Measurements from ENCODE around the gene R3HCC1L.

The R3HCC1L gene

DNA sequence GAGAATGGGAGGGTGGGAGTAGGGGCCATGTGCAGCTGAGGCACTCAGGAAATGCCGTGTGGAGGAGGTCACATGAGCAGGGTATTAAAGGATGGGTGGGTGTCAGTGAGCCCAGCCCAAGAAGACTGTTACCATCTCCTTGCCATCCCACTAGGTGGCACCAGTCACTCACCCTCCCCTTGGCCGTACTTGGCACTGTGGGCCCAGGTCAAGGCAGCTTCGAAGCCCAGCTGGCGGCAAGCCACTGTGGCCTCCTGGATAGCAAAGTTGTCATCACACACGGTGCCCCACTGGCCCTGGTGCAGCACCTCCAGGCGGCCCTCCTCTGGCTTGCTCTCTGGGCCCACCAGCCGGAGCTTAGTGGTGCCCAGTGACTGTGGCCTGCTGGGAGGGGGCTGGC lies 128.1 kb downstream of the R3HCC1L start:
- no peak for DNase-seq

DNA sequence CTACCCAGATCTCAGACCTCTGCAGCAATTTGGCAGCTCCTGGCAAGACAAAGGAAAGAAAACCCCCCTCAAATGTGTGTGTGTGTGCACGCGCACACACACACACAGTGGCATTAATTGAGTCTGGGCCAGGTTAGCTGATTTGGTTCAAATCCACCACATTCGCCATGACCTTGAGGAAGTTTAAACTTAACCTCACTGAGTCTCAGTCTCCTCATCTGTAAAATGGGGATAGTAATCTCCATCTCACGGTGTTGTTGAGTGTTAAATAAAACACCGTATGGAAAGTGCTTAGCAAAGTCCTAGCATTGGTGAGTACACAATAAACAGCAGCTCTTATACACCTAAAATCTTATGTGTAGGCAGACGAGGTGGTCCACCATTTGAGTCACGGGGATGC lies 128.6 kb downstream of the R3HCC1L start:
- DNase-seq = no peak

DNA sequence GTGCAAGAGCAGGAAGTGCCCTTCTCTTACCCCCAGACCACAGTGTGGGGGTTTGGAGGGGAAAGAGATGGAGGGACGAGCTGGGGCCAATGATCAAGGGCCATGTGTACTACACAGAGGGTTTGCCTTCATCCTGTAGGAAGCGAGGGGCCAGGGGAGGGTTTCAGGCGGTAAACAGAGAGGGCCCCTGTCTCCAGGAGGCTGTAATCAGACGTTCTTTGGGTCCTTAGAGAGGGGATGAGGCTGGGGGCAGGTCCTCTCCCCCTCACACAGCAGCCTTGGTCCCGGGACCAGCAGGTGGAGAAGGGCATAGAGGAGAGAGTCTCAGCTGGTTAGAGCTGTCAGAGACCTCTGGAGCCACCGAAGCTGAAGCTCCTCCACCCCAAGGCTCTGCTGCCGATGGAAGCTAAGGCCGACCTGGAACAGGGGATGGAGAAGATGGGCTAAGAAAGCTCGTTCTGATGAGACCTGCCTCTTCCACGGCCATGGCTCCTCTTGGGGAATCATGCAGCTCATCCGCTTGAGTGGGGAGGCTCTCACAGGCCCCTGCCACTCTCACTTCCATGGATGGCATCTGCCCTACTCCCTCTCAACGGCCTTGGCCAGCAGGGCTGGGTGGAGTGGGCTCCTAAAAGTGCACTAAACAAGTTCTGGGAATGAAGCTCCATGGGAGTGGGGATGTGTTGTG lies 130.1 kb downstream of the R3HCC1L start:
- no peak for DNase-seq

DNA sequence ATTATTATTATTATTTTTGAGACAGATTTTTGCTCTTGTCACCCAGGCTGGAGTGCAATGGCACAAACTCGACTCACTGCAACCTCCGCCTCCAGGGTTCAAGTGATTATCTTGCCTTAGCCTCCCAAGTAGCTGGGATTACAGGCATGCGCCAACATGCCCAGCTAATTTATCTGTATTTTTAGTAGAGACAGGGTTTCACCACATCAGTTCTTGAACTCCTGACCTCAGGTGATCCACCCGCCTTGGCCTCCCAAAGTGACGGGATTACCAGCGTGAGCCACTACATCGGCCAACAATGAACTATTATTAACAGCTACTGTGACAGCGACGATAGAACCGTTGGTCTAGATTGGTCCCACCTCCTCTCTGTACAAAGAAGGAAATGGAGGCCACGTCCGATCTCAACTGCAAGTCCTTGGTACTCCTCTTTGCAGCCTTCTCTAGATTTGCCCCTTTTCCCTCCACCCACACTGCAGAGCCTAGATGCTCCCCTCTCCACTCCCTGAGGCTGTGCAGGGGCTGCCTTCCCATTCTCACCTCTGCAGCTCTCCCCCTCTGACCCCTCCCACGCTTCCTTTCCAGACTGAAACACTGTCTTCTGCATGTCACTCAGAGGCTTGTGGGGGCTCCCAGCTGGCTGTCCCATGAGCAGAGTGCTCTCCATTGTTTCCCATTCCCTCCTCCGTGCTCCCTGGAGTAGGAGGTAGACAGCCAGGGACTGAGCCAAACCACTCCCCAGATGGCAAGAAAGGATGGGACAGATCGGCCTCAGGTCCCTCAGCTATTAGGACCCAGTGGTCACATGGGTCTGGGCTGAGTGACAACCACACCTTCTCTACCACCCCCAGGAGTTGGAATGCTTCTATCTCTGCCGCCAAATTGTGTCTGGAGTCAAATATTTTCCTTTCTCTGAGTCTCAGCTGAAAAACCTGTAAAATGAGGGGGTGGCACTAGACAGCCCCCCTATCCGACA lies 131.2 kb downstream of the R3HCC1L start:
- DNase-seq = no peak

DNA sequence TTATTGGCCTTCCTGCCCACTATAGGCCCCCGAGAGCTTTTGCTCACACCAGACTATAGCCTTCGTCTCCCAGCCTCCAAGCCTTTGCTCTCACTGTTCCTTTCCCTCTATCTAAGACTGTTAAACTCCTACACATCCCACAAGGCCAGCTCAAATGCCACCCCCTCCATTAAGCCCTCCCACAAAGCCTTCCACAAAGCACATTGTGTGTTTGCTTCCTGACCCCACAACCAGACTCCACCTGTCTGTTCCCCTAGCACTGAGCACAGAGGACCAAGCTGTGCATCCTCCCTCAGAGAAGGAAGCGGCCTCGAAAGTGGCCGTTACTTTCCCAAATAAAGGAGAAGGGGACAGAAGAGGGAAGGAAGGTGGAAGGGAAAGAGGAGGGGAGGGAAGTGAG lies 132.2 kb downstream of the R3HCC1L start:
- DNase-seq = no peak

DNA sequence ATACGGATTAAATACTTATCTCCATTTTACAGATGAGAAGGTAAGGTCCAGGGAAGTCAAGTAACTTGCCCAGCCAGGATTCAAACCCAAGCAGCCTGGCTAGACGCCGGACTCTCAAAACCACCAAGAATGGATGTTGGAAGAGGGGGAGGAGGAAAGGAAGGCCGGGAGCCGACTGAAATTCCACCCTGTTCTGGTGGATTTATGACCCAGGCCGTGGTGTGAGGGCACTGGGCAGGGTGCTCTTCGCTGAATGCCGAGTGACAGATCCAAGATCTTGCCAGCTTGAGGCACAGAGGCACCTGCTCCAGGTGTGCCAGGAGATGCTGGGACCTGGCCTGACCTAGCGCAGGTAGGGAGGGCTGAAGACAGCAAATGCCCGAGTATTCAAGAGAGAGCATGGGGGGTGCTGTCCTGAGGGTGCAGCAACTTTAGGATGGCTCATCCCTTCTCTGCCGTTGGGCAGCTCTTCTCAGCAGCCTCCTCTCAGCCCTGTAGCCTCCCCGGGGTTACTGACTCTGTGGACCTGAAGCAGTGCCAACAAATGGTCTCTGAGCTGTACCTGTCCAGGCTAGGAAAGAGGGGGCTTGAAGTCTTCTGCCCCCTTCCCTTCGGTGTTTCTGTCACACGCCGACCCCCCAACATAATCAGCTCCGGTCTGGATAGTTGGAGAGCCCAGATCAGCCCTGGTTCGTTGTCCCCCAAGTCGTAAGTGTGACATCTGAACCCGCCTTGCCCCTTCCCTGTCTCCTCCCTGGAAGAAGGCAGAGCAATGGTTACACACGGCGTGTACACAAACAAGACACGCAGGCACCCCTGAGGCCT lies 132.8 kb downstream of the R3HCC1L start:
- no peak for DNase-seq

DNA sequence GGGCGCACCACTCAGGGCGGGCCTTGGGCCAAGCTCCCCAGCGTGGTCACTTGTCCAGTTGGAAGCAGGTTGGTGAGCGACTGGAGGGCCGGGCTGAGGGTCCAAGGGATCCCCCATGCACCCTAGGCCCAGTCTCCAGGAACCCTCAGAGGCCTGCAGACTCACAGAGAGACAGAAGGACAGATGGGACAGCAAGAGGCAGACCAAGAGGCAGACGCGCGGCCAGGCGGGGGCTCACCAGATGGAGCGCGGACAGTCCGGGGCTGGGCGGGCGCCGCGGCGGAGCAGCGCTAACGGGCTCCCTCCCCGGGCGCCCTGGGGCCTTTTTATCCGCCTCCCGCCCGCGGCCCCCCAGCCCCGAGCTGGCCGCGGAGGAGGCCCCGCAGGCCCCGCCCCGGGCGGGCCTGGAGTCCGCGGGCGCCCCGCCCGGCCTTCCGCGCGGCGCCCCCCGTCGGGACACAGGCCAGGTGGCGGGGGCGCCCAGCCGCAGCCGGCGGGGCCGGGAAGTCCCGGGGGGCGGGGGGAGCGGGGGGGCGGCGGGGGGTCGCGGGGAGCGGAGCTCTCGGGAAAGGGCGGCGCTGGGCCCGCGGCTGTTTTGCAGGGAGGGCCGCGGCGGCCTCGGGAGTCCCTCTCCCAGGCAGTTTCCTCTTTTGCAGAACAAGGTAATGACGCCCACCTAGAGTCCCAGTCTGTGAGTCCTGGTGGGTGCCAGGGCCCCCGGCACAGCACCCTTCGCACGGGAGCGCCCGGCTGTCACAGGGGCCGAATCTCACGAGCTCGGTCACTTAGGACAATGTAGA lies 133.6 kb downstream of the R3HCC1L start, which contains the start of gene LOXL4:
Gene LOXL4 (minus strand): TSS at position 301 of the 800 bp plus-strand sequence. CDS start 5,175 bp downstream, outside the sequence.
- DNase-seq = no peak

DNA sequence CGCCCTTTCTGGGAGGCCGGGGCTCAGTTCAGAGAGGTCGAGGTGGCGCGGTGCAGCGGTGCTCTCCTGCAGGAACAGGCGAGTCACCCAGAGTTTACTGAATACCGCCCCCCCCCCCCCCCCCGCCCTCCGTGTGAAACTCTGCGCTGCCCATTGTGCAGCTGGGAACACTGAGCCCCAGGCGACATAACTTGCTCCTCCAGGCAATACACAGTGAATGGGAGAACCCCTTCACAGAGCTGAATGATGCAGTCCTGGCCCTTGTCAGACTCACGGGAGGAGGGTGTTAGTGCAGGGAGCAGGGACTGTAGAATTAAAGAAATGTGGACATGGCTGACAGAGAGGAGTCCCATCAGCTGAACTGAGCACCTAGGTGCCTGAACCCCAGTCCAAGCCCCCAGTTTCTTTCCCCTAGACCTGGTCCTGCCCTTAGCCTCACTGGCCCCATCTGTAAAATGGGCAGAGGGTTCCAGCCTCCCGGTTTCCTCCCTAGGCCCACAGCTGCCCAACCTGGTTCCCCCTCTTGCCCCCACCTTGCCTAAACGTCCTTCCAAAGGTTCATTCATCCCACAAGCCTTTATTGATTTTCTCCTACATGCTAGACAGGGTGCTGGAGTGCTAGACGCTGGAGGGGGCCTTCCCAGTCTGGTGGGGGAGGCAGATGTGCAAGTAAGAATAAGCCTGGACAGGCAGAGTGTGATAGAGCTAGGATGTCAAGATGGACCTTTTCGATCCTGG lies 134.4 kb downstream of the R3HCC1L start:
- DNase-seq = no peak

DNA sequence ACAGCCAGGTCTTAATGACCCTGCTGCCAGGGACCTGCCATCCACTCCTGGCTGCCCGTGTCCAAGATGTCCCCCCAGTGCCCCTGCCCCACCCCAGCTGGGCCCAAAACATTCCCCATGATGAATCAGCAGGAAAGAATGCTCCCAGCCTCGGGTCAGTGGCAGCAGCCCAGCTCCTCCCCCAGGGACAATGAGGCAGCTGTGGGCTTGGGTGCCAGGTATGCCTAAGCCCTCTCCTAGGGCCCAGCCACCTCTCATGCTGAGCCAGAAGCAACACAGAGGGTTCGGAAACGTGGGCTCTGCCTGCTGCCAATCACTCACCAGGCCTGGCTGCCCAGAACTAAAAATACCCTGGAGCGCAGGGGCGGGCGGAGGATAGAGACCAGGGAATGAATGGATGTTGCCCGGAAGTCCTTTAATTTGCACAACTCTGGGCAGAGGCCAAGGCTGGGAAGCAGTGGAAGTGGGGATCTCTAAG lies 135.0 kb downstream of the R3HCC1L start:
- no peak for DNase-seq

DNA sequence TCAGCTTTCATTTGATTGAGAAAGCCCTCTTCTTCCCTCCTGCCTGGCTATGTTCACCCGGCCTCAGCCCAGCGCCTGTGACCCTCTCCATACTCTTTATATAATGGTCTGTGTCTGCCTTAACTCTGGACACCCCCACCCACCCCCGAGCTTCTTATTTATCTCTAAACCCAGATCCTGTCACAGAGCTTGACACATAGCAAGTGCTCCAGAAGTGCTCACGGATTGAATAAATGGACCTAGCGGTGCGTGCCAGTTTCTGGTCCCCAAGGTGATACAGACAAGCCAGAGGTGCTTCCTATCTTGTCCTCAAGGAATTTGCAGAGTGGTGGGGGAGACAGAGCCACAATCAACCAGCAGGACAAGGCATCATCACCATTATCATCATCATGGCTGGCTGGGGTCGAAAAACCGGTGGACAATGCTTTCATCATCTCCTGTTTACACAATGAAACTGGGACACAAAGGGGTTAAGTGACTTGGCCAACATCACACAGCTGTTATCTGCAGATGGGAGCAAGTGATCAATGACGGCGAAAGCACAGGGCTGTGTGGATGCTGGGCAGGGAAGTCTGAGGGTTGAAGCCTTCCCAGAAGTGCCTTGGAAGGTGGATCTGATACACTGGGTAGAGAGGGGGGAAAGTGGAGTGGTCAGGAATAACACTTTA lies 135.8 kb downstream of the R3HCC1L start:
- DNase-seq = no peak

DNA sequence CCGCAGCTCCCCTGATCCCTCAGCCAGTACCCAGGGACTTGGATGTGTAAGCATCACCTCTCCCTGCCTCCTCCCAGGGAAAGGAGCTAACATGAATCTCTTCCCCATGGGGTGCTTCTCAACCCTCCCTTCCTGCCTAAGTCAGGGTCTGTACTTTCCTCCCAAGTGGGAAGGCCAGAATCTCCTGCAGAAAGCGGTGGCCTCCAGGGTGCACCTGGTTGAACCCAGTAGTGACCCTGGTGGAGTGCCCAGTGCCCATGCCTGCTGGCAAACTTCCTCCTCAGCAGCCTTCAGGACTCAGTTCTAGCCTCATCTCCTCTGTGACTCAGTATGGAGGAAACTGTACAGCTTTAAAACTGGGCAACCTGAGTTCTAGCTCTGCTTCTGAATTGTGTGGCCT lies 136.3 kb downstream of the R3HCC1L start:
- no peak for DNase-seq

DNA sequence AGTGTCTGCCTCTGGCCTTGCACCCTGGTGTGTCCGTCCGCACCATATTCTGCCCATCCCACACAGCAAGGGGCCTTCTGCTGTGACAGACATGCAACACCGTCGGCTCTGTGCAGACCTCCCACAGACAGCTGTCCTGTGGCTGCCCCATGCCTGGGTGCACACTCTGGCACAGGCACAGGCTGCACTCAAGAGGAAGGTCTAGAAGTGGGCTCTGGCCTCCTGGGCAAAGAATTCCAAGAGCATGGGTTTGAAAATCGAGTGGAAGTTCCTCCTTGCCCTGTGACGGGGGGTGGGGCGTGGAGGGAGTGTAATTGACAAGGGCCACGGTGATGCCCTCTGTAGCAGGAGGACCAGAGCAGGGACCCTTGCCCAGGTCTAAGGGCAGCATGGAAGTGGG lies 137.8 kb downstream of the R3HCC1L start:
- DNase-seq = no peak

DNA sequence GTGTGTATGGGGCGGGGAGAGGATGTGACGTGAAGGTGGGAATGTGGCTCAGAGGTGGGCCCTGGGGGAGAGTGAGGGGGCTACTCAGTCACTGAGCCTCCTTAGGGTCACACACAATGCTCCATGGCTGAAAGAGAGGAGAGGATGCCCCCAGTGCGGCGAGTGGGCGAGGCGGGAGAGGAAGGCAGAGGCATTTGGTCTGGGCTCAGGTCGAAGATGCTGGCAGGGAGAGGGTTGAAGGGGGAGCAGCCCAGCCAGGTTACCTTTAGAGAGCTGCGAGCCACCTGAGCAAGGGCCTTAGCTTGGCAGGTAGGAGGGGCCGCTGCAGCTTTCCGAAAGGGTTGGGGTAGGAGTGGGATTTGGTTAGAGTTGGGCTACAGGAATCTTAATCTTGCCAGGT lies 138.2 kb downstream of the R3HCC1L start:
- no peak for DNase-seq

DNA sequence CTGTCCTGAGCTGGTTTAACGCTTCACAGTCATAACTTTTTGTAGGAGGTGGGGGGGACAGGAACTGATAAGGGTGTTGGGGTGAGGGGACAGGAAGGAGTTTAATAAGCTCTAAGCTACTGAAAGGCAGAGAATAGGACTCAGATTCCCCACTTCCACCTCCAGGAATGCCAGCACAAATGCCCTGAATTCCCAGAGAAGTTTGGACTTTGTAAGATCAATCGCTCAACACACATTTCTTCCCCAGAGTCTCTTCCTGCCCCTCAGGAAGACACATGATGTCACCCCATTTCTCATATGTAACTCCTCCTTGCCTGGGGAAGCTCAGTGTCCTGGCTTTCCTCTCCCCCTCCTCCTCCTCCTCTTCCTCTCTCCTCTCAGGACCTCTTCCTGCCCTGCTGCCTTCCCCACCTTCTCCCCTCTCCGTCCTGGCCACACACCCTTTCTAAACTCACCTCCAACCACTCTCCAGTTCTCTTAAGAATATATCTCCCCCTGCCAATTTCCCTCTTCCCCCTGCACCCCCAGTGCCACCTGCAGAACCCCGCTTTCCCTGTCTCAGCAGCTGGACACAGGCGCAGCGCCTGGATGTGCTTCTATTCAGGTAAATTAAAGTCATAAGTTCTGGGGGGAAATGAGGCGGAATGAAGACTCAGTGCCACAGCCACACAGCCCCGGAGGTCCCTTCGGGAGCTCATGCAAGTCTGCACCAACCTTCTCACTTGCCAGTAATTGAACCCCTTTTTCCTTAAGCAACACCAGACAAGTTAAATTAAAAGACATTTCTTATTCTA lies 138.8 kb downstream of the R3HCC1L start:
- DNase-seq = no peak

DNA sequence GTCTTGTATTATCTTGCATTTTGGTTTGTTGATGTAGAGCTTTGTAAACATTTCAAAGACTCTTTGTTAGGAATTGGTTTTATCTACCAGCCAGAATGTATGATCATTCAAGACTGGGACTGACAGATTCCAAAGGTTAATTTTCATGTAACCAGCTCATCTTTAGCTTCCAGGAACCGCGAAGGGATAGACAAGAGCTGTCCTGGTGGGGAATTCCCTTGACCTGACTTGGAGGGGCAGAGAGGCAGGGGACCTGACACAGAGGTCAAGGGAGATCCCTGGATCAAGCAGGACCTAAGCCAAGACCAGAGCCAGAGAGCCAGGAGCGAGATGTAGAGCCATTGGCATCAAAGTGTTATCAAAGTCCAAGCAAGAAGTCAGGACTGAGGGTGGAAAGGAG lies 140.1 kb downstream of the R3HCC1L start:
- no peak for DNase-seq

DNA sequence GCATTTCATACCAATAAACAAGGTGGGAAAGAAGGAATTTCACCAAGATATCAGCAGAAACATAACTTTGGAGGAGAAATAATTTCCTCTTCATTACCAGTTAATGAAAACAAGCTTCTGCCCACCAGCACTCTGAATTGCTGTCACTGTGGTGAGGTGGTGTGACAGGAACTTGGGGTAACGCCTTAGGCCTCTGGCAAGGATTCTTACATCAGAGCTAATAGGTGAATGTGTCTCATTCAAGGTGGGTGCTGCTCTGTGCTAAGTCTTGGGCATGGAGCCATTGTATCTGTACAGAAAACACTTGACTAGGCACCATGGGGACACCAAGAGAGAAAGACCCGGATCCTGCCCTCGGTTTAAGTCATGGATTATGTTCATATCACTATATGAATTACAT lies 141.9 kb downstream of the R3HCC1L start:
- DNase-seq = no peak

DNA sequence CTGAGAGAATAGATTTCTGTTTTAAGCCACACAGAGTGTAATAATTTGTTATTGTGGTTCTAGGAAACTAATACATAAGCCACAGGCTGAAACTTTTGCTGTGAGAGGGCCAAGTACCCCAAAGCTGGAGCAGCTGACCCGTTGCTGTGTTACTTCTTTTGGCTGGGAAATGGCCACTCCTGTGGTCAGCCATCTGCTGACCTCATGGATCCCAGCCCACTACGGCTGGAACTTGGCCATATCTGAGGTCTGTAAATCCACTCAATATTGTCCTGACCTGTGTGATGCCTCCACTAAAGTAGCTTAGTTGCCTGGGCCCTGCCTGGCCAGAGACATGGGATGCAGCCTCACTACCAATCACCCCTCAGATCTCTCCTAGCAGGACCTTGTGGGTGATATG lies 151.0 kb downstream of the R3HCC1L start:
- DNase-seq = no peak

DNA sequence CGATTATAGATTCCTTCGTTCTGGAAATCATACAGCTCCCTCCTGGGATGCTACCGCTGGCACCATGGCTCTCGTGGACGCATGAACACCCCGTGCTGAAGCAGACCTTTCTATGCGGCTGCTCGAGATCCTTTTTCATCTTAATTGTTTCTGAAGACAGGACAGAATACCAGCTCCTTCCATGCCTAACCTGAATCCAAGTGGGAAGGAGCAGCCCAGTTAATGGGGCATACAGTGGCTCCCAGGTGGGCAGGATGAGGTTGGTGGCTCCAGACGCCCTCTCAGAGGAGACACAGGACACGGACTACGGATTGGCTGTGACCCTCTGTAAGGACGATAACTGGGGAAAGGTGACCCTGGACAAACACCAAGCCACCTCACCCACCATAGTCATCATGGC lies 152.0 kb downstream of the R3HCC1L start:
- no peak for DNase-seq

DNA sequence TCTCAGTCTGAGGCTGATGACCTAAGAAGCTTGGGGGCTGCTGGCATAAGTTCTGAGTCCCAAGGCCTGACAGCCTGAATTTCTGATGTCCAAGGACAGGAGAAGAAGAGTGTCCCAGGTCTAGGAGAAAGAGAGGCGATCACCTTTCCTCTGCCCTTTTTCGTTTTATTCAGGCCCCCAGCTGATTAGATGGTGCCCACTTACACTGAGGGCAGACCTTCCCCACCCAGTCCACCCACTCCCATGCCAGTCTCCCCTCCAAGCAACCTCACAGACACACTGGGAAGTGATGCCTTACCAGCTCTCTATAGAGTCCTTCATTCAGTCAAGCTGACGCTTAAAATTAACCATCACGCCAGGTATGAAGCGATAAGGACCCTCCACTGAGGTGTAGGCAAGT lies 152.9 kb downstream of the R3HCC1L start:
- no peak for DNase-seq

DNA sequence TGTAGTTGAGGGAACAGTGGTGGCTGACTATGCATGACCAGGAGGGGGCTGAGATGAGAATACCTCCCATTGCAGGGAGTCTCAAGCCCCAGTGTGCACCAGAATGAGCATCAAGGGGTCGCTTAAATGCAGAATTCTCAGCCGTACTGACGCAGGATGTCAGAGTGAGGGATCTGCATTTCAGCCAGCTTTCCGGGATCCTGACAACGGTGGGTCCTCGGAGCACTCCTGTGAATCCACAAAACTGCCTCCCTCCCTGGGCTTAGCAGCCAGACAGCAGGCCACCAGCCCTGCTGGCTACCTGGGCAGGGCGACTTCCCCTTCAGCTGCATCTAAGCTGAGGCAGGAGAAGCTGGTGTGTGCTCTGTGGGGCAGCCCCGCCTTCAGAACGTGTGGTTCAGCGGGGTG lies 155.3 kb downstream of the R3HCC1L start:
- no peak for DNase-seq

All from stimulated activated CD4-positive, alpha-beta T cell treated with anti-CD3 and anti-CD28 coated beads, Interleukin-1b, Interleukin-23, amount 100 ng/mL, for 48 hours (primary cell).